Measurements from ENCODE around the gene TOP2A.
"Not testable (repeated sequence)": the region's sequence is repeated elsewhere in the genome, so short reads cannot be mapped to it uniquely, and the experiment has no call there.

Gene TOP2A

DNA sequence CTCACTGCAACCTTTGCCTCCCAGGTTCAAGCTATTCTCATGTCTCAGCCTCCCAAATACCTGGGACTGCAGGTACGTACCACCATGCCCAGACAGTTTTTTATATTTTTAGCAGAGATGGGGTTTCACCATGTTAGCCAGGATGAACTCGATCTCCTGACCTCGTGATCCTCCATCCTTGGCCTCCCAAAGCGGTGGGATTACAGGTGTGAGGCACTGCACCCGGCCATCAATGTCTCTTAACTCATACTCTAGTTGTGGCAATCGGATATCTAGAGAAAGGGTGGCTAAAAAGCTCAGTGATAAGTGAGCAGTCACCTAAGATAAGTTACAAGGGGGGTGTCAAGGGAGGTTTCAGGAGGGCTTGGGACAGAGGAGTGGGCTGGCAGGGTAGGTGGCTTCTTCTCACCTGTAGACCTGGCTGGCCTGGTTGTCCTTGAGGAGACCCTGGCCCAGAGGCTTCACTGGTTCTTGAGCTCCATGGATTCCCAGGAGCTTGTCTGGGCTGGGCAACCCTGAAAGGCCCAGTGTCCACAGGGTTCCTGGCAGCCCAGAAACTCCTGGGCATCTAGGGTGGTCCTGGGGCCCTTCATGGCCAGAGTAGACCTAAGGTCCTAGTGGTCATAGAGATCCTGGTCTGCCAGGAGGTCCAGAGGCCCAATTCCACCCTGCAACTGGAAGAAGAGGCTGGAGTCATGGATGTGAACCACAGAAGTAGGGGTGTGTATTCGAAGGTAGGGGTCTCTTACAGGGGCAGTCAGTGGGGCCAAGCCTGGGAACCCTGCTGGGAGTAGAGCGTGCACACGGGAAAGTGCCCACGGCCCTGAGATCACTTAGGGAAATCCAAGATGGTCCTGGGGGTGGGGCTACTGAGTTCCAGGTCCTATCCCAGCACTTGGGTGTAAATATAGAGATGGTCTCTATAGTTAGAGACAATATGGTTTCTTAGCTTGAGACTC, 12.9 kb upstream of the TOP2A start:
- DNase-seq (ENCODE audit: low read depth in 2 of 2): no peak

DNA sequence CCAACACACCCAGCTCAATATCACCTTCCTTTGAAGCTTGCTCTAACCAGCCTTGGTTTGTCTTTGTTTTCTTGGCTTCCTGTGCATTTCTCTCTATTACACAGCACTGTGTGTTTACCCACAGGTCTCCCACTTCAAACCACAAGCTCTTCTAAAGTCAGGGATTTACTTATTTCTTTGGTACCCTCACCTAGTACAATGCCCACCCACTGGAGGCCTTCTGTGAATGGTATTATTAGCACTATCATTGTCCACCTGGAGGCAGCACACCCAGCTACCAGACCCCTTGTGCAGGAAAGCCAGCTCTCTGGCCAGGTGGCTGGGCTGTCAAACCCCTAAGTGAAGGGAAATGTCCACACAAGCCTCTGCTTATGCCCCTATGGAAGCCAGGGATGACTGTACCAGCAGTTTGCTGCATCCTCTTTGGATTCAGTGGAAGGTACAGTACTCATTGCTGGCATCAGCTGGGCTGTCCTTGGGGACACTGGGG, 9.4 kb upstream of the TOP2A start:
- no peak for DNase-seq (ENCODE audit: low read depth in 2 of 2)

DNA sequence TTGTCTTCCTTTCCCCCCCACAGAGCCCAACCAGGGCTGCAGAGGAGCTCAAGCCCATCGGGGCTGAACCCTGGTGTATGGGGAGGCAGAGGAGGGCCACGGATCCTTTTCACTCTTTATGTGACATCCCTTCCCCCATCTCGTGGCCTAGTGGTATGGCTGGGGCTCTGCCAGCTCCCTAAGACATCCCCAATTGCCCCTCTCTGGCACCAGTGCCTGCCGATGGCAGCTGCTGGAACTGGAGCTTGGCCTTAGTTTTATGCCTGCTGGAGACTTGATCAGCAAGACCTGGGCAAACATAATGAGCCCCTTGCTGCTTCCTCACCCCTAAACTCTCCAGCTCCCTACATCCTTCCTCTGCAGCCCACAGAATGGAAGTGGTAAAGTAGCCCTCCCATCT, 8.0 kb upstream of the TOP2A start:
- no peak for DNase-seq (ENCODE audit: low read depth in 2 of 2)

DNA sequence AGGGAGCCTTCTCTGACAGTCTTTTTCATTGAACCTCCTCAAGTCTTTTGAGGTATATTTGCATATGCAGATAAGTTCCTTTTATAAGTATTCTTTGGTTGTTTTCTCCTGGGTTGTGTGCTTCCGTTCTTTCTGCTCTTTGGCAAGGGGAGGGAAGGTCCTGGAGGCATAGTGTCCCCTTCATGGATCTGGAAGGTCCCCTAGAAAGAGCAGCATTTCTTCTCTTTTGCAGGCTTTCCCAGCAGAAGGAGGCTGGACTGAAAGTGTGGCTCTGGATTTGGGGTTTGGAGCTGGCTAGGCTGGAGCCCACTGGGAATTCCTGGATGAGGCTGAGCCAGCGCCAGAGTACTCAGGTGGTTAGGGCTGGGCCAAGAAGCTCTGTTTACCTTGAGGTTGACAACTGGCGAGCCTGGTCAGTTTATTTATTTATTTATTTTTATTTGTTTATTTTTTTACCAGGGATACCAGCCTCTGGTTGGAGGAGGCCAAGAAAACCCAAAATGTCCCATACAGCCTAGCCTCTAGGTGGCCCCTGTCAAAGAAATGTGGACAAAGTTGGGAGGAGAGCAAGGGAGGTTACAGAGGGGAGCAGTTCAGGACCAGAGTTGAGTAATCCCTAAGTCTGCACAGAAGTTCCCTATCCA, 5.4 kb upstream of the TOP2A start:
- no peak for DNase-seq (ENCODE audit: low read depth in 2 of 2)

DNA sequence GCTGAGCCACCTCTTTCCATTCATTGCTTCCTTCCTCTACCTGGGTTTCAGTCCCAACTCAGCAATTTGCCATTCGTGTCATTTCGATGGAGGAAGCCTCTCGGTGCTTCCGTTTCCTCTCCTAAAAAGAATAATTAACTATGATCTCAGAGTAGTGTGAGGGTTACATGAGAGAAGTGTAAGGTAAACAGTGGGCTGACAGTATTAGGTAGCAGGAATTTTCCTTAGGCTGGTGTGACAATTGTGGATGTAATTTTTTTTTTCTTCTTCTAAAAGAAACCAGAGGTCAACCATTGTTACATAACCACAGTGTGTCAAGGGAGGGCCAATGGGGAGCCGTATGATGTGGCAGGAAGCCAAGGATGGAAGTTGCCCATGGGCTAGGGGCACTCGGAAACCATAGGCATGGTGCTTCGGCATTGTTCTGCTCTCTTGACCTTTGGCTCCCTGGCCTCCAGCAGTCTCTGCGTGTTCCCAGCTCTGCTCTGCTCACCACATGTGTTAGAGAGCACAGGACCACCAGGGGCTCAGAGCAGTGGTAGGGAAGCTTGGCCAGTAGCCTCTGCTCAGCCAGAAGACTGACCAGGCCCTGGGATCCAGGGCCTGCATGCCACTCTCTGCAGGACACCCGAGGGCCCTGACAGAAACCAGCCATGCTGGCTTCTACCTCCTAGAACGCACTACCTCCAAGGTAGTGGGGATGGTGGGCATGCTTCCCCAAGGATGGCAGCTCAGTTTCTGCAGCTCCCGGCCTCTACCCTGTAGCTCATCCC, 2.0 kb upstream of the TOP2A start:
- DNase-seq (ENCODE audit: low read depth in 2 of 2): no peak

DNA sequence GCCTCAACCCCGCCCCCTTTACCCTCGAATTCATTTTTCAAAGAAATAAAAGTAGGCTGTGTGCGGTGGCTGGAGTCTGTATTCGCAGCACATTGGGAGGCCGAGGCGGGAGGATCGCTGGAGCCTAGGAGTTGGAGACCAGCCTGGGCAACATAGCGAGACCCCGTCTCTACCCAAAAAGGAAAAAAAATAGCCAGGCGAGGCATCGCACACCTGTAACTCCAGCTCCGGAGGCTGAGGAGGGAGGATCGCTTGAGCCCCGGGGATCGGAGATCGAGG, 671 bp upstream of the TOP2A start:
- no peak for DNase-seq (ENCODE audit: low read depth in 2 of 2)

DNA sequence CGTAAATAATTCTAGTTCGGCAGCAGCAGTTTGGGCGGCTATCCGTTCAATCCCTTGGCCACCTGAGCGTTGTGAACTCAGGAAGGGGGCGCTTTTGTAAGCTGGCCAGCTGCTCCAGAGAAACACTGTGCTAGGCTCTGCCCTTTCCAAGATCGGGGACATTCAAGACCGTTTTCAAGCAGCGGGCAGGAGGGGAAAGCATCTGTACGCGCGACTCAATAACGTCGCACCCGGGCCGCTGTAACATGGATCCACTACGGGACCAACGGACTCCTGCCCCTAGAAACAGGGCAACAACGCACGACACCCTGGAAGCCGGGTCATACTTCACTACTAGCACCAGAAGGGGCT, 463 bp downstream of the TOP2A start:
- DNase-seq (ENCODE audit: low read depth in 2 of 2): no peak

DNA sequence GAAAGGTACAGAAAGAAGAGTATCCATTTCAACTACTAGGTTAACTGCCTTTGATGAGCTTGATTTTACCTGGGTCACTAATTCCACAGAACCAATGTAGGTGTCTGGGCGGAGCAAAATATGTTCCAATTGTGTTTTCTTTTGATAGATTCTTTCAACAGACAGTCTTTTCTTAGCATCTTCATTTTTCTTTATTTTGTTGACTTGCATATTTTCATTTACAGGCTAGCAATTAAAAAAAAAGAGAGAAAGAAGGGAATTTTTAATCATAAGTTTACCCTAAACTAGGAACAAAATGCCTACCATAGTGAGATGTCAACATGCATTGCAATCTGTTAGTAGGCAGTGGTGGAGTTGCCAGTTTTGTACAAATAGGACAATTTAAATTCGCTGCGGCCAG, 1.0 kb downstream of the TOP2A start:
- no peak for DNase-seq (ENCODE audit: low read depth in 2 of 2)

DNA sequence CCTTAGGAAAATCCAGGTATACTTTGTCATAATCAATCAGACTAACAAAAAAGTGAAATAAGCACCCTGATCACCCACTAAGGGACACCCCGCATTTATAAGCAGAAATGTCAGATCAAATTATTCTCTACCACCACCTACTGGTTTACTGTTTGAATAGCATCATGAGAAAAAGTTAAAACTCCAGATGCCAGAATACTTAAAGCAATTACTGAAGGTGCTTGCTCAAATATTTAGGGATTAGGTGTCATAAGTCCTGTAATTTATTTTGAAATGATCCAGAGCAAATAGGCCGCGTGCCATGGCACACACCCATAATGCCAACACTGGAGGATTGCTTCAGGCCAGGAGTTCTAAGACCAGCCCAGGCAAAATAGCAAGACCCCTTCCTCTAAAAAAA, 2.3 kb downstream of the TOP2A start:
- no peak for DNase-seq (ENCODE audit: low read depth in 2 of 2)

DNA sequence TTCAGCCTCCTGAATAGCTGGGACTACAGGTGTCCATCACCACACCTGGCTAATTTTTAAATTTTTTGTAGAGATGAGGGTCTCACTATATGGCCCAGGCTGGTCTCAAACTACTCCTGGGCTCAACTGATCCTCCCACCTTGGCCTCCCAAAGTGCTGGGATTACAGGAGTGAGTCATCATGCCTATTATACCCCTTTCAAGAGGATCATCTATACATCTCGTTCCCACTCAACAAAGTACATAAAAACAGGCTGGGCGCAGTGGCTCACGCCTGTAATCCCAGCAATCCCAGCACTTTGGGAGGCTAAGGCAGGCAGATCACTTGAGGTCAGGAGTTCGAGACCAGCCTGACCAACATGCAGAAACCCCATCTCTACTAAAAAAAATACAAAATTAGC, 3.4 kb downstream of the TOP2A start:
- DNase-seq (ENCODE audit: low read depth in 2 of 2): not testable (repeated sequence)

DNA sequence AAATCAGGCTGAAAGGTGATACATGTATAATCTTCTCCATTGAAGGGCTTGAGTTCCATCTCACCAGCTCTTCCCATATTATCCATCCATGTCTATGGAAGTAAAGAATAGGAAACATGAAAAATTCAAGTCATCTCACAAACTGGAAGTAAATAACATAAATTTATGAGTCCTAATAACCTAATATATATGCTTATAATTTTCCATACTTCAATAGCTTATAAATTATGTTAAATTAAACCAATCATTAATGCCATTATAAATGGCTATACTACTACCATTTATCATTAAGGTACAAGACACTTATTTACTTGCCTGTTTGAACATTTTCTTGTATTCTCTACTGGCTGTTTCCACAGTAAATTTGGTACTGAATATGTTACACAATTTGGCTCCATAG, 4.8 kb downstream of the TOP2A start:
- DNase-seq (ENCODE audit: low read depth in 2 of 2): no peak

DNA sequence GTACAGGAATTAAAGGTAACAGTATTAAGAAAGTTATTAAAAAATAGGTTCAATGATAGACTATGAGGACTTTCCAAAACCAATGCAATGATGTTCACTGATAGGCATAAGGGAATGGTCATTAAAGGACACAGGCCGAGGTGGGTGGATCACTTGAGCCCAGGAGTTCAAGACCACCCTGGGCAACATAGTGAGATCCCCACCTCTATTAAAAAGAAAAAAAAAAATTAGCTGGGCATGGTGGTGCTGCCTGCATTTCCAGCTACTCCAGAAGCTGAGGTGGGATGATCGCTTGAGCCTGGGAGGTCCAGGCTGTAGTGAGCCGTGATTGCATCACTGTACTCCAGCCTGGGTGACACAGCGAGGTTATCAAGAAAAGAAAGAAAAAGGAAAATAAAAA, 5.9 kb downstream of the TOP2A start:
- DNase-seq (ENCODE audit: low read depth in 2 of 2): no peak

DNA sequence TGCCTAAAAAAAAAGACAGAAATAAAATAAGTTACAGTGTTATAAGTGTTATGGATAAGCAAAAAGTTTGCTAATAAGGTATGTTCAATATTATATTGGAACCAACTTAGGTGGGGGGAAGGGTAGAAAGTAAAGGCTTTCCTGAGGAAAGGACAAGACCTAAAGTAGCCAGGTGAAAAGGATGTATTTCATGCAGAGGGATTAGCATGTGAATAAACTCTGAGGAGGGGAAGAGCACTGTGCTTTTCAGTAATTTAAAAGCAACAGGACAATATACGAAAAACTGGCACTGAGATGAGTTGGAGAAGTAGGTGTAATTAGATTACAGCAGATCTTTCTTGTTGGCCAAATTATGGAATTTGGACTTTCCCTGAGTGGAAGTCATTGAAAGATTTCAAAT, 7.6 kb downstream of the TOP2A start:
- no peak for DNase-seq (ENCODE audit: low read depth in 2 of 2)

DNA sequence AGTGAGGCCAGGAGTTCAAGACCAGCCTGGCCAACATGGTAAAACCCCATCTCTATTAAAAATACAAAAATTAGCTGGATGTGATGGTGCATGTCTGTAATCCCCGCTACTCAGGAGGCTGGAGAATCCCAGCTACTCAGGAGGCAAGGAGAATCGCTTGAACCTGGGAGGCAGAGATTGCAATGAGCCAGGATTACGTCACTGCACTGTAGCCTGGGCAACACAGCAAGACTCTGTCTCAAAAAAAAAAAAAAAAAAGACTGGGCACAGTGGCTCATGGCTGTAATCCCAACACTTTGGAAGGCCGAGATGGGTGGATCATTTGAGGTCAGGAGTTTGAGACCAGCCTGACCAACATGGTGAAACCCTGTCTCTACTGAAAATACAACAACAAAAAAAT, 8.2 kb downstream of the TOP2A start:
- DNase-seq (ENCODE audit: low read depth in 2 of 2): not testable (repeated sequence)

DNA sequence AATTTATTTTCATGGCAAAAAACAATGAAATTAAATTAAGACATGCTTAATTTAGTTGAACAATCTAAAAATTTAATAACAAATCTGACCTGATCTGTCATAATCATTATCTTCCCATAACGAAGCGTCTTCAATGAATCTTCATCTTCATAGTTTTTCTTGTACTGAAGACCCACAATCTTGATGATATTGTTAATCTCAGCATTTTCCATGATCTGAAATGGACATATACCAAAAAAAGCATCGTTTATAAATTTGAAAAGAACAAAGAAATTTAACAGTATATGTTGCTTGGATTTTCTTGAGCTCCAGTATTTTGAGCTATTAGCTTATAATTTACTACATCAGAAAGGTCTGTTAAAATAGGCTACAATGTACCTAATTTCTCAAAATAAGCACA, 10.2 kb downstream of the TOP2A start:
- DNase-seq (ENCODE audit: low read depth in 2 of 2): no peak

DNA sequence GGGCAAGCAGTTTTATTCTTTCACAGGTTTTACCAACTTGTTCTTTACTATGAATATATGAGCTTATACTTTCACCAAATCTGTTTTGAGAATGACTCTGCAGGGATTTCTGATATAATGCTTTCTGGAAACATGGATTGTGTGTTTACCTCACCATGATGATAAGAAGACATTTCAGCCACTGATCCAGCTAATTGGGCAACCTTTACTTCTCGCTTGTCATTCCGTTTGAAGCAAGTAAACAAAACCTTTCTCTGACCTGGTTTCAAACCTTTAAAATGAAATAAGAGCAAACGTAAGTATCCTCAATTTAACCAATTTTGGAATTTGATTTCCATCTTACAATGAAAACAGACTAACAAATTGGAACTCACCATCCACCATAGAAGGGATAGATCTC, 13.7 kb downstream of the TOP2A start:
- DNase-seq (ENCODE audit: low read depth in 2 of 2): no peak

DNA sequence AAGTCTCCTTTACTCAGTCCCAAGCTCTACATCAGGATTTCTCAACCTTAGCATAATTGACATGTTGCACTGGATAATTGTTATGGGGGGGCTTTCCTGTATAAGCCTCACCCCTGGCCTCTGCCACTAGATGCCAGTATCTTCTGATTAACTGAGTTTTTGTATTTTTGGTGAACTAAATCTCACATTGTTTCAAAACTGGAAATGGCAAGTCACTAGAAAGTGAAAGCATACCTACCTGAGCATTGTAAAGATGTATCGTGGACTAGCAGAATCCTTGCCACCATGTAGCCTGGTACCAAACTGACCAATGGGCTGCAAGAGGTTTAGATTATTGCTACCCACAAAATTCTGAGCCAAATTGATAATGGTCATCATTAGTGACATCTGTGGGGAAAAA, 15.0 kb downstream of the TOP2A start:
- DNase-seq (ENCODE audit: low read depth in 2 of 2): no peak

DNA sequence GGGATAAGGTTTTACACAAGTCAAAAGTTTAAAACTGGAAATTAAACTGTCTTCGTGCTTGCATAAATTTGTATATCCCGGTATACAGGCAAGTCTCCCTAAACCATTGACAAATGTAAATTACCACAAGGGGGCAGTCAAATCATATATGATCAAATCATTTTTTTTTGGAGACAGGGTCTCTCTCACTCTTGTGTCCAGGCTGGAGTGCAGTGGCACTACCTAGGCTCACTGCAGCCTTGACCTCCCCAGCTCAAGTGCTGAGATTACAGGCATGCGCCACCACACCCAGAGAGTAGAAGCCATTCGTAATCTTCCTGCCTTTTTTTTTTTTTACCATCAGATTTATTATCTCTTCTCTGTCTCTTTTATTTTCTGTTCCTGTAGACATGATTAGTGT, 18.5 kb downstream of the TOP2A start:
- no peak for DNase-seq (ENCODE audit: low read depth in 2 of 2)

DNA sequence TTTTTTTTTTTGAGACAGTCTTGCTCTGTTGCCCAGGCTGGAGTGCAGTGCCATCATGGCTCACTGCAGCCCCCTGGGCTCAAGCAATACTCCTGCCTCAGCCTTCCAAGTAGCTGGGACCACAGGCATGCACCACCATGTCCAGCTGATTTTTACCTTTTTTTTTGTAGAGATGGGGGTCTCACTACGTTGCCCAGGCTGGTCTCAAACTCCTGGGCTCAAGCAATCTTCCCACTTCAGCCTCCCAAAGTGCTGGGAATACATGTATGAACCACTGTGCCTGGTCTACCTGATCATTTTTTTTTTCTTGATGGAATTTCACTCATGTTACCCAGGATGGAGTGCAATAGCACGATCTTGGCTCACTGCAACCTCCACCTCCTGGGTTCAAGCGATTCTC, 31.1 kb downstream of the TOP2A start:
- not testable (repeated sequence) for DNase-seq (ENCODE audit: low read depth in 2 of 2)

DNA sequence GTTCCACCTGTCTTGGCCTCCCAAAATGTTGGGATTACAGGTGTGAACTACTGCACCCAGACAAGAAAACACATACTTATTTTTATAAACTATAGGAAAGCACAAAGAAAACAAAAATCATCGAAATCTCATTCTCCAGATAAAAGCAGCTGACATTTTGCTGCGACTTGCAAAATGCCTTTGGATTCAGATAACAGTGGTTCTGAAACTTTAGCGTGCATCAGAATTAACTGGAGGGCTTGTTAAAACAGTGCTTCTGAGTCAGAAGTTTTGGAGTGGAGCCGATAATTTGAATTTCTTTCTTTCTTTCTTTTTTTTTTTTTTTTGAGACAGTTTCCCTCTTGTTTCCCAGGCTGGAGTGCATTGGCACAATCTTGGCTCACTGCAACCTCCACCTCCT, 35.4 kb downstream of the TOP2A start:
- no peak for DNase-seq (ENCODE audit: low read depth in 2 of 2)

DNA sequence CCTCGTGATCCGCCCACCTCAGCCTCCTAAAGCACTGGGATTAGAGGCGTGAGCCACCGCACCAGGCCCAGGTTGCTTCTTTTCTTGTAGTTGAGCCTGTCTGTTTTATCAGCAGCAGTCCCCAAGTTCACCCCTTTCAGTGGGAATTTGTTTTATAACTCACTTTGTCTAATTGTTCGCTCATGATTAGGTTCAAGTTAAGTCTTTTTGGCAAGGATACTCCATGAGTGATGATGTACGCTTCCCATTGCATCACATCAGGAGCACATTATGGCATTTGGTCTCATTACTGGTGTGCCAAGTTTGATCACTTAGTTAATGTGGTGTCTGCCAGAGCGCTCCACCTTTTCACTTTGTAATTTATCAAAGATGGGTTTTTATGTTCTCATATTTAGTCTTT, 38.7 kb downstream of the TOP2A start:
- DNase-seq (ENCODE audit: low read depth in 2 of 2): no peak

DNA sequence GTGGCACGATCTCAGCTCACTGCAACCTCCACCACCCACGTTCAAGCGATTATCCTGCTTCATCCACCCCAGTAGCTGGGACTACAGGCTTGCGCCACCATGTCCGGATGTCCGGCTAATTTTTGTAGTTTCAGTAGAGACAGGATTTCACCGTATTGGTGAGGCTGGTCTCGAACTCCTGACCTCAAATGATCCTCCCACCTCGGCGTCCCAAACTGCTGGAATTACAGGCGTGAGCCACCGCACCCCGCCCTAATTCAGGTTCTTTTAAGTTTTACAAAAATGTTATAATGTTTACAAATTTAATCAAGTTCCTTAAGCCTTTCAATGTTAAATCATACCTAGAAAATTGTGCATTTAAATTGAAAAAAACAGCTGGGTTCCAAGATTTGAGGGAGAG, 39.9 kb downstream of the TOP2A start:
- DNase-seq (ENCODE audit: low read depth in 2 of 2): no peak

DNA sequence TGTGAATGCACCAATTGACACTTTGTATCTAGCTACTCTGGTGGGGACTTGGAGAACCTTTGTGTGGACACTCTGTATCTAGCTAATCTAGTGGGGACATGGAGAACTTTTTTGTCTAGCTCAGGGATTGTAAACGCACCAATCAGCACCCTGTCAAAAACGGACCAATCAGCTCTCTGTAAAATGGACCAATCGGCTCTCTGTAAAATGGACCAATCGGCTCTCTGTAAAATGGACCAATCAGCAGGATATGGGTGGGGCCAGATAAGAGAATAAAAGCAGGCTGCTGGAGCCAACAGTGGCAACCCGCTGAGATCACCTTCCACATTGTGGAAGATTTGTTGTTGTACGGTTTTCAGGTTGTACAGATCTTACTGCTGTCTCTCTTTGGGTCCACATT, 41.2 kb downstream of the TOP2A start:
- DNase-seq (ENCODE audit: low read depth in 2 of 2): not testable (repeated sequence)

All from stimulated activated CD4-positive, alpha-beta T cell treated with anti-CD3 and anti-CD28 coated beads, Interleukin-1b, Interleukin-23, amount 100 ng/mL, for 4 hours (primary cell).